ENCODE measurements around the gene YY1. TPM values are rescaled to one million over a fixed set of nuclear protein-coding genes. Genes with fewer than 3 reads are reported as not detected.
"Not testable (repeated sequence)": the region's sequence is repeated elsewhere in the genome, so short reads cannot be mapped to it uniquely, and the experiment has no call there.

Gene YY1
- 50.4 and 53.5 TPM in 2 replicates for total RNA-seq (2014; rRNA removed; shearing (Covaris generic))
- polyA plus RNA-seq (2015; cell fraction: cytosol; rRNA removed), result 37.7 and 44.2 TPM in 2 replicates
- polyA plus RNA-seq (2015; cell fraction: nucleus; rRNA removed), result 47.6 and 53.6 TPM in 2 replicates

GRCh38 chr14:100238419-100239210, at the start of gene YY1:
Gene YY1 (plus strand): TSS chr14:100239144. CDS start chr14:100239245, 101 bp downstream.
- peak; percentile 98 for DNase-seq (ENCODE audit: low read depth)

- no peak for DNase-seq (ENCODE audit: low read depth)
Observed at GRCh38 chr14:100190126-100190525, 48.8 kb upstream of the YY1 start.

- DNase-seq (ENCODE audit: low read depth), result no peak
Observed at GRCh38 chr14:100191584-100192249, 47.2 kb upstream of the YY1 start.

GRCh38 chr14:100192250-100192671, 46.7 kb upstream of the YY1 start:
- no peak for DNase-seq (ENCODE audit: low read depth)

GRCh38 chr14:100192672-100193416, 46.1 kb upstream of the YY1 start:
- peak; percentile 97 for DNase-seq (ENCODE audit: low read depth)

GRCh38 chr14:100193417-100194357, 45.3 kb upstream of the YY1 start:
- DNase-seq (ENCODE audit: low read depth), result peak; percentile 11

- peak; percentile 25 for DNase-seq (ENCODE audit: low read depth)
Observed at GRCh38 chr14:100199240-100199860, 39.6 kb upstream of the YY1 start.

- DNase-seq (ENCODE audit: low read depth), result no peak
Observed at GRCh38 chr14:100200311-100200710, 38.6 kb upstream of the YY1 start.

- DNase-seq (ENCODE audit: low read depth), result no peak
Observed at GRCh38 chr14:100201701-100202100, 37.2 kb upstream of the YY1 start.

GRCh38 chr14:100202712-100203111, 36.2 kb upstream of the YY1 start:
- DNase-seq (ENCODE audit: low read depth), result no peak

- no peak for DNase-seq (ENCODE audit: low read depth)
Observed at GRCh38 chr14:100203146-100203545, 35.8 kb upstream of the YY1 start.

- no peak for DNase-seq (ENCODE audit: low read depth)
Observed at GRCh38 chr14:100203962-100204834, 34.7 kb upstream of the YY1 start.

GRCh38 chr14:100204835-100205167, 34.1 kb upstream of the YY1 start:
- DNase-seq (ENCODE audit: low read depth), result not testable (repeated sequence)

- not testable (repeated sequence) for DNase-seq (ENCODE audit: low read depth)
Observed at GRCh38 chr14:100207588-100207987, 31.4 kb upstream of the YY1 start.

GRCh38 chr14:100208136-100208535, 30.8 kb upstream of the YY1 start:
- not testable (repeated sequence) for DNase-seq (ENCODE audit: low read depth)

- DNase-seq (ENCODE audit: low read depth), result no peak
Observed at GRCh38 chr14:100211366-100211765, 27.6 kb upstream of the YY1 start.

GRCh38 chr14:100211893-100212292, 27.1 kb upstream of the YY1 start:
- DNase-seq (ENCODE audit: low read depth), result no peak

GRCh38 chr14:100212476-100213333, 26.2 kb upstream of the YY1 start:
- no peak for DNase-seq (ENCODE audit: low read depth)

All from HT1080 (cell line).